Panc1 (cell line): ENCODE data around the gene PRR23B. TPM values are rescaled to one million over a fixed set of nuclear protein-coding genes. Genes with fewer than 3 reads are reported as not detected.

ENCODE experiments used
- ATAC-seq: fragments of 200-7000 bp; cut with Tn5 transposase; 2 replicates; pipeline ENCODE4 v1.9.1; 2020; ENCODE audit warnings: mild to moderate bottlenecking, moderate library complexity
- BruUV-seq: library from RNA; stranded (reverse); fragments of 400-500 nt; replicated peaks from 2 replicates; lab custom pipeline; 2021; lab: Mats Ljungman, UMichigan
- CTCF ChIA-PET: fragments of 300-600 bp; sonication (Branson Sonifier 250); formaldehyde crosslinking; loops from one replicate; lab custom pipeline; 2022; ENCODE audit warnings: antibody characterized with exemption; lab: Charles Lee
- POLR2A ChIA-PET: fragments of 300-600 bp; sonication (Branson Sonifier 250); formaldehyde crosslinking; loops from one replicate; lab custom pipeline; 2022; ENCODE audit warnings: antibody characterized with exemption; lab: Charles Lee
- DNase-seq: peaks from one replicate; pipeline ENCODE4 v3.0.0-alpha.2; 2010; ENCODE audit warnings: low read depth, low spot score
- H3K27ac ChIP-seq: 2 replicates; pipeline ENCODE4 v1.5.1; 2011; ENCODE audit warnings: mild to moderate bottlenecking, low read length, inconsistent platforms
- H3K27me3 ChIP-seq: fragments of 200-500 bp; sonication (Bioruptor generic); 2 replicates; pipeline ENCODE4 v1.6.0; 2014; ENCODE audit warnings: low read length, inconsistent platforms; ENCODE audit not compliant: control insufficient read depth, insufficient read depth
- H3K36me3 ChIP-seq: fragments of 200-500 bp; sonication (Bioruptor generic); 2 replicates; pipeline ENCODE4 v1.5.1; 2014; ENCODE audit warnings: inconsistent platforms, mild to moderate bottlenecking, low read length, moderate library complexity; ENCODE audit not compliant: control insufficient read depth, insufficient read depth
- H3K4me1 ChIP-seq: 2 replicates; pipeline ENCODE4 v1.5.1; 2011; ENCODE audit warnings: inconsistent platforms, mild to moderate bottlenecking, low read length, moderate library complexity; ENCODE audit not compliant: control insufficient read depth, insufficient read depth
- H3K4me3 ChIP-seq, 2 experiments: 2 replicates each; pipeline ENCODE4 v1.5.1; 2011 to 2012; ENCODE audit warnings: low read depth in 2 of 2, low read length in 2 of 2, mild to moderate bottlenecking in 2 of 2, inconsistent platforms in 1 of 2, moderate library complexity in 1 of 2
- H3K9me3 ChIP-seq: fragments of 200-500 bp; sonication (Bioruptor generic); 2 replicates; pipeline ENCODE4 v1.5.1; 2014; ENCODE audit warnings: low read depth, mild to moderate bottlenecking, inconsistent platforms, low read length, moderate library complexity; ENCODE audit not compliant: control insufficient read depth, insufficient read depth
- CTCF ChIP-seq: fragments of 450-650 bp; IDR thresholded peaks from 2 replicates; pipeline ENCODE4 v1.5.1; 2017; ENCODE audit warnings: mild to moderate bottlenecking
- POLR2AphosphoS5 ChIP-seq: IDR thresholded peaks from 2 replicates; pipeline ENCODE4 v1.6.1; 2012; ENCODE audit warnings: mild to moderate bottlenecking, low read depth, low read length, moderate library complexity
- SIN3A ChIP-seq: IDR thresholded peaks from 2 replicates; pipeline ENCODE4 v1.6.1; 2012; ENCODE audit warnings: low read depth, mild to moderate bottlenecking, low read length, moderate library complexity, borderline replicate concordance; ENCODE audit not compliant: insufficient read depth
- TCF7L2 ChIP-seq: IDR thresholded peaks from 2 replicates; pipeline ENCODE4 v1.6.1; 2011; ENCODE audit warnings: mild to moderate bottlenecking, low read depth, low read length, inconsistent platforms
- in situ Hi-C: cut with HindIII; loops from 2 replicates; pipeline ENCODE4 v1.10.0; 2016; ENCODE audit warnings: low sequenced_read_pairs, low pct_unique_long_range_greater_than_20kb
- intact Hi-C: fragments of 100-400 bp; cut with micrococcal nuclease; formaldehyde crosslinking; loops from one replicate; pipeline ENCODE4 v1.10.0; 2022; ENCODE audit not compliant: unreplicated experiment
- total RNA-seq: library from RNA; stranded (reverse); gene quantifications from one replicate; pipeline ENCODE4 v1.2.1, GENCODE V29; 2021; ENCODE audit not compliant: unreplicated experiment
- TF ChIP-seq, protein P1 (sequence below), 2 experiments: IDR thresholded peaks; 2 replicates each; pipeline ENCODE4 v1.6.1; 2011 to 2012; ENCODE audit warnings: low read depth in 2 of 2, control low read depth in 1 of 2, low read length in 1 of 2, mild to moderate bottlenecking in 1 of 2, moderate library complexity in 1 of 2; ENCODE audit not compliant: insufficient read depth in 1 of 2

The PRR23B gene
- total RNA-seq, 1 experiment from 2014 or later = not detected

DNA sequence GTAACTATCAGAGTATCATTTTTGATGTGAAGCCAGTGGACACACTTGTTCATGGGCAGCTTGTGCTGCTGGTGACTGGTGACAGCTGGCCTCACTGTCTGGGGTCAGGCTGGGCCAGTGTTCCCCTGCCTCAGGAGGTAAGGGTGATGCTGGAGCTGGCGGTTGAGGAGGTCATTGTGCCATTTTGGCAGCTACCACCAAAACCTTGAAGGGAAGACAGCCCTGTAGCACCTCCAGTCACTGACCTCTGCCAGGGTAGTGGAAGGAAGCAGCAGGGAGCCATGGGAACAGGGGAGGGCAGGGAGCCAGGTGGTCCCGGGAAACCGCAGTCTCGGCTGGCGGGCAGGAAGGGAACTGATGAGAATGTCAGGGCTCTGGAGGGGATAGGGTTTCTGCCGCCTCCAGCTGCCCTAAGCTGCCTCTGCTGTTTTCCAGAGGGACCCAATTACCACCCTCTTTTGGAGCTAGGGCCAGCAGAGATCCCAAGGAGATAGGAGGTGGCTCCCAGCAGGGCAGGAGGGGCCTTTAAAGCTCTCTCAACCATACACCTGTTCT lies 48.9 kb downstream of the PRR23B start:
- H3K4me3 ChIP-seq = no peak overlapping the region
- ATAC-seq (peak; percentile 36; the same call in 1 of the 2 replicates), DNase-seq (no peak)
- H3K9me3 ChIP-seq = no peaks in the 10 kb centered on the region
- intact Hi-C loops (no loop called here), in situ Hi-C loops (no loop called here)
- ChIA-PET POLR2A (interaction anchor here (0.7 kb wide), 1 partner anchor 15 kb away, joined by 3 read pairs; no protein-coding TSS in a partner anchor), CTCF (interaction anchor here (1.2 kb wide), 1 partner anchor 48 kb away, joined by 6 read pairs; no protein-coding TSS in a partner anchor)
- no TSS peak for BruUV-seq
- TF ChIP-seq POLR2AphosphoS5 (no peak), SIN3A (no peak), TCF7L2 (no peak), CTCF (no peak)
- TF ChIP-seq, protein P1, sequence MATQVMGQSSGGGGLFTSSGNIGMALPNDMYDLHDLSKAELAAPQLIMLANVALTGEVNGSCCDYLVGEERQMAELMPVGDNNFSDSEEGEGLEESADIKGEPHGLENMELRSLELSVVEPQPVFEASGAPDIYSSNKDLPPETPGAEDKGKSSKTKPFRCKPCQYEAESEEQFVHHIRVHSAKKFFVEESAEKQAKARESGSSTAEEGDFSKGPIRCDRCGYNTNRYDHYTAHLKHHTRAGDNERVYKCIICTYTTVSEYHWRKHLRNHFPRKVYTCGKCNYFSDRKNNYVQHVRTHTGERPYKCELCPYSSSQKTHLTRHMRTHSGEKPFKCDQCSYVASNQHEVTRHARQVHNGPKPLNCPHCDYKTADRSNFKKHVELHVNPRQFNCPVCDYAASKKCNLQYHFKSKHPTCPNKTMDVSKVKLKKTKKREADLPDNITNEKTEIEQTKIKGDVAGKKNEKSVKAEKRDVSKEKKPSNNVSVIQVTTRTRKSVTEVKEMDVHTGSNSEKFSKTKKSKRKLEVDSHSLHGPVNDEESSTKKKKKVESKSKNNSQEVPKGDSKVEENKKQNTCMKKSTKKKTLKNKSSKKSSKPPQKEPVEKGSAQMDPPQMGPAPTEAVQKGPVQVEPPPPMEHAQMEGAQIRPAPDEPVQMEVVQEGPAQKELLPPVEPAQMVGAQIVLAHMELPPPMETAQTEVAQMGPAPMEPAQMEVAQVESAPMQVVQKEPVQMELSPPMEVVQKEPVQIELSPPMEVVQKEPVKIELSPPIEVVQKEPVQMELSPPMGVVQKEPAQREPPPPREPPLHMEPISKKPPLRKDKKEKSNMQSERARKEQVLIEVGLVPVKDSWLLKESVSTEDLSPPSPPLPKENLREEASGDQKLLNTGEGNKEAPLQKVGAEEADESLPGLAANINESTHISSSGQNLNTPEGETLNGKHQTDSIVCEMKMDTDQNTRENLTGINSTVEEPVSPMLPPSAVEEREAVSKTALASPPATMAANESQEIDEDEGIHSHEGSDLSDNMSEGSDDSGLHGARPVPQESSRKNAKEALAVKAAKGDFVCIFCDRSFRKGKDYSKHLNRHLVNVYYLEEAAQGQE (IDR thresholded peaks at IDR 0.05; ENCODE audit: insufficient read depth in 1 of 2, low read depth in 2 of 2, low read length in 1 of 2) = no peak
- H3K36me3 ChIP-seq = no peaks in the 10 kb centered on the region
- H3K27ac ChIP-seq = no peak overlapping the region
- no peaks in the 10 kb centered on the region for H3K4me1 ChIP-seq
- no peaks in the 10 kb centered on the region for H3K27me3 ChIP-seq

Other genes with a start within 250 kb of the PRR23B start
- 73.9 TPM for gene PIK3CB, start 186.0 kb downstream of the PRR23B start, total RNA-seq
- 12.7 TPM for gene FOXL2, start 73.8 kb downstream of the PRR23B start, total RNA-seq
- gene FOXL2NB, start 73.7 kb downstream of the PRR23B start, total RNA-seq = 11.4 TPM
- gene PRR23A, start 14.7 kb downstream of the PRR23B start, total RNA-seq = not detected
- gene PRR23C, start 24.0 kb upstream of the PRR23B start, total RNA-seq = not detected